IPS-18a (cell line): ENCODE measurements around the gene SALL2.
A peak's percentile ranks its signal among the peaks of the same experiment; 100 is the strongest.

ENCODE experiments used
- H3K27ac ChIP-seq: one replicate; pipeline ENCODE4 v1.5.1; 2013; ENCODE audit warnings: low read length
- H3K27me3 ChIP-seq: one replicate; pipeline ENCODE4 v1.6.1; 2013; ENCODE audit warnings: mild to moderate bottlenecking, low read length; ENCODE audit not compliant: control insufficient read depth, insufficient read depth
- H3K36me3 ChIP-seq: one replicate; pipeline ENCODE4 v1.6.1; 2013; ENCODE audit warnings: low read depth, low read length; ENCODE audit not compliant: control insufficient read depth
- H3K4me1 ChIP-seq: one replicate; pipeline ENCODE4 v1.6.1; 2013; ENCODE audit warnings: low read depth, low read length; ENCODE audit not compliant: control insufficient read depth
- H3K4me3 ChIP-seq: one replicate; pipeline ENCODE4 v1.5.1; 2013; ENCODE audit warnings: low read length
- H3K9ac ChIP-seq: one replicate; pipeline ENCODE4 v1.6.1; 2013; ENCODE audit warnings: mild to moderate bottlenecking, low read length, moderate library complexity
- H3K9me3 ChIP-seq: one replicate; pipeline ENCODE4 v1.6.1; 2013; ENCODE audit warnings: low read depth, low read length; ENCODE audit not compliant: control insufficient read depth

The SALL2 gene

DNA sequence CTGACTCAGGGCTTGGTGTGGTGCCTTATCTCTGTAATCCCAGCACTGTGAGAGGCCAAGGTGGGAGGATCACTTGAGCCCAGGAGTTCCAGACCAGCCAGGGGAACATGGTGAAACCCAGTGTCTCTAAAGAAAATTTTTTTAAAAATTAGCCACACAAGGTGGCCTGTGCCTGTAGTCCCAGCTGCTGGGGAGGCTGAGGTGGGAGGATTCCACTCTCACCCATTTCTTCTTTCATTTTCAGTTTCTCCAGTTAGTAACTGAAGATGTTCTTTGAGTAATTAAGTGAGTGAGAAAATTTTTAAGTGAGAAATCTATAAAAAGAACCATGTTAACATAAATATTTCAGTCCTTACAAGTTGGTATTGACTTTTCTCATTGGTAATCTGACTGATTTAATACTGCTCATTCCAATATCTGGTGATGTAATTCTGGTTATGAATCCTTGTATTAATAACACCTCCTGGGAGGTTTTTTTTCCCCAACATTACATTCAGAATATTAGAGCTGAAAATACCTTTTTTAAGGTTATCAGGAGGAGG lies 21.1 kb downstream of the SALL2 start:
- Histone ChIP-seq H3K27me3 (no peaks in the 10 kb centered on the region), H3K4me1 (peaks cover 8% of the 10 kb centered on the region), H3K4me3 (no peak overlapping the region), H3K27ac (no peak overlapping the region), H3K36me3 (peaks cover 67% of the 10 kb centered on the region), H3K9ac (no peak overlapping the region), H3K9me3 (no peaks in the 10 kb centered on the region)

DNA sequence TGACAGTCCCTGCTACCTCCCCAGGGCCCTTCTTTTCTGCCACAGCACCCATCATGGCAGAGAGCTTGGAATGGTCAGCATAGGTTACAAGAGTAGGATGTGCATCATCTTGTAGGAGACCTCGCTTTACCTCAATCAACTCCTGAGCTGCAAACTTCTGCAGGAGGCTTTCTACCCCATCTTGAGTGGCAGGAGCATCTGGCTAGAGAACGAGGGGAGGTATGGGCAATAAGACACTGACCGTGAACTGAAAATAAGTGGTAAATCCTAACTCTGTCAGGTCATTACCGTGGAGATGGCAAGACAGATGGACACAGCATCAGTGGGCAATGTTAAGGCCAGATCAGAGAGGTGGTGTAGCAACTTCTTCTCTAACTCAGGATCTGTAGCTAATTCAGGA lies 22.8 kb downstream of the SALL2 start:
- Histone ChIP-seq H3K27me3 (no peaks in the 10 kb centered on the region), H3K36me3 (peaks cover 77% of the 10 kb centered on the region), H3K4me1 (peaks cover 7% of the 10 kb centered on the region), H3K9me3 (no peaks in the 10 kb centered on the region), H3K9ac (no peak overlapping the region), H3K4me3 (no peak overlapping the region), H3K27ac (no peak overlapping the region)

DNA sequence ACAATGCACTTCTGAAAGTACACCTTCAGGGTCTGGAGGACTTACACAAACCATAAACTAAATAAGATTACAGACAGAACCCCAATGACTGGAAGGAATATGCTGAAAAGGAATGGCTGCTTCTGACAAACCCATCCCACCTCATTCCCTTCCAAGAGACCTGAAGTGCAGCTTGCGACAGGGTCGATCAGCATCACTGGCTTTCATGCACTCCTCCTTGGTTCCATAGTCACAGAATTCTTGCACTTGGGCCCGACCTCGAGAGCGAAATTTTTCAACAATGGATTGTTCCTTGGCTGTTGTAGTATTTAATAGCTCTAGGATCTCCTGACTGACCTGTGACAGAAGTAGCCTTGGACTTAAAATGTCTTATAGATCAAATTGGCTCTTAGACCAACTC lies 24.6 kb downstream of the SALL2 start:
- Histone ChIP-seq H3K27me3 (no peaks in the 10 kb centered on the region), H3K9ac (no peak overlapping the region), H3K9me3 (no peaks in the 10 kb centered on the region), H3K4me3 (no peak overlapping the region), H3K27ac (no peak overlapping the region), H3K4me1 (peaks cover 7% of the 10 kb centered on the region), H3K36me3 (peaks cover 85% of the 10 kb centered on the region)

DNA sequence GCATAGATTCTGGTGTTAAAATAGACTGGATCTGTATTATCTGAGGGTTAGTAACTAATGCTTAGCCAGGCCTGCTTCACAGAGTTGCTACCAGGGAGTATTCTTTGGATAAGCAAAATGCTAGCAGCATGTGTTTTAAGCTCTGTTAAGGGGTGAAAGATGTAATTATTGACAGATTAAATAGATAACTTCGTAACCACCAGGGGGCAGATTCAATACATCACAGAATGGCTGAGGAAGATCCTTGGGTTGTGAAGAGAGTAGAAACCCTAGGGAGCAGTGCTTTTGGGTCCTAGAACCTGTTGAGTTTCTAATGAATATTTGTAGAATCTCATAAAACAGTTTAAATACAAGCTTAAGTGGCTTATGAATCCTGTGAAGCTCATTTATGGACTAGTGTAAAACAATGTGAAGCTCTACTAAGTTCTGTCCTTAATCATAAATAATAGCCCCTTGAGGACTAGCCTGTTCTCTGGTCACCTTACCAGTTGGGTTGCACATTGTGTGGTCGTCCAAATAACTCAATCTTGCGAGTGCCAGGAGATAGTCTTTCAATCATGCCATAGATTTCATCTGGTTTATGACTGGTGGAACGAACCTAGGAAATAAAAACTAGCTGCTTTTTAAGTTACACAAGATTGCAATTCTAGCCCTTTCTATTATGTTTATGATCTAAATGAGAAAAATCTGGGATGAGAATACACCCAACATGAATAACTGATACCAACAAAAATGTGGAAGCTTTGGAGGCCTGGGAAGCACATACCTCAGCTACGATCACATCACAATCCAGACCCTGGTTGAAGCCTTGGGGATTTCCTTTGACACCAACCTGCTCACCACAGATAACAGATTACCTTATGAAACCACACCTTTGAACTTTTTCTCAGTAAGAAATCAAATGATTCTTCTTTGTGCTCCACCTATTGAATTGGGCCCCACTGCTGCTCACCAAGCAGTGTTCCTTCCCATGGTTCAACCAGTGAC lies 27.3 kb downstream of the SALL2 start:
- H3K9ac ChIP-seq: no peak overlapping the region
- peak overlapping the region; percentile 61 for H3K27ac ChIP-seq
- no peaks in the 10 kb centered on the region for H3K27me3 ChIP-seq
- H3K9me3 ChIP-seq: no peaks in the 10 kb centered on the region
- no peak overlapping the region for H3K4me3 ChIP-seq
- H3K4me1 ChIP-seq: peaks cover 7% of the 10 kb centered on the region
- peaks cover 93% of the 10 kb centered on the region for H3K36me3 ChIP-seq

DNA sequence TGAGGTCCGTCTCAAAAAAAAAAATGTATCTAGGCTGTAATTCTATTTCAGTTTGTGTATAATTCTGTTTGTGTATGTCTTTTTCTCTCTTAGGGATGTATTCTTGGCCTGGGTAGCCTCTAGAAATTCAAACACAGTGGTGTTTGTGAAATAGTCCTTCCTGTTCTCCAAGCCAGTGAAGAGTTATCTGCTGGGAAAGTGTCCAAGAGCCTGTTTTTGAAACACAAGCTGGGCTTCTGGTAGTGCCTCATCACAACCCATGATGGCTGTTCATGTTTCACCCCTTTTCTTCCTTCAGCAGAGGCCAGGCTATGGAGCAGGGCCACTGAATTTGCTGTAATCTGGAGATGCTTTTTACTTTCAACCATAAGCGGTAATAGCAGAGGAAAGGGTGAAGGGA lies 29.7 kb downstream of the SALL2 start:
- H3K9me3 ChIP-seq: no peaks in the 10 kb centered on the region
- H3K9ac ChIP-seq: no peak overlapping the region
- peaks cover 83% of the 10 kb centered on the region for H3K36me3 ChIP-seq
- H3K27ac ChIP-seq: no peak overlapping the region
- H3K27me3 ChIP-seq: no peaks in the 10 kb centered on the region
- H3K4me3 ChIP-seq: no peak overlapping the region
- peaks cover 7% of the 10 kb centered on the region for H3K4me1 ChIP-seq

DNA sequence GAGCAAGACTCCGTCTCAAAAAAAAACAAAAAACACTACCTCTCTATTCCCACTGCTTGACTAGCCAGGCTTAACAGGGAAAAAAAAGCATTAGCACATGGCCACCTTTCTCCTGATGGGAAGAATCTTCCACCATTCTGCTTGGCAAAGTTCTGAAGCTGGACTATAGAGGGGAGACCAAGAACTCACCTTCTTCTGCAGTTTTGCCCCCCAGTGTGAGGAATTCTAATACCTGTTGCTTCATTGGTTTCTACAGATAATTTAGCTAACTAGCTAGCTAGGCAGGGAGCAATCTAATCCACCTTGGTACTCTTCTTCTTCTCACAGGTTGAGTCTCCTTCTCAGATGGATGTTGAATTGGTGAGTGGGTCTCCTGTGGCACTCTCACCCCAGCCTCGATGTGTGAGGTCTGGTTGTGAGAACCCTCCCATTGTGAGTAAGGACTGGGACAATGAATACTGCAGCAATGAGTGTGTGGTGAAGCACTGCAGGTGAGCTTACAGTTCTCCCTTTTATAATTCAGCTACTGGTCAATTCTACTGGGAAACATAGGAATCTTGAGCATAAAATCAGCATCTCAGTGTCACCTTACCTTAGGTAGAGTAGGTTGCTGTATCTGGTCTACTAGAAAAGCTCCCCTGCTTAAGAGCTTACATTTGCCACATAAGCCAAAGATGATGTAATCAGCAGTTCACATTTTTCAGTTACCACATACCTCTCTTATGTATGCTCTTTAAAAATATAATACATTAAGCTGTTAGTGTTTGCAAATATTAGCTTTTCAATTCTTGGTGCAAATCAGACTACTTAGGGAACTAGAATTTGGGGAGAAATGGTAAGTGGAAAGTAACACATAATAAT lies 31.0 kb downstream of the SALL2 start:
- Histone ChIP-seq H3K9me3 (no peaks in the 10 kb centered on the region), H3K36me3 (peaks cover 80% of the 10 kb centered on the region), H3K4me3 (no peak overlapping the region), H3K27me3 (no peaks in the 10 kb centered on the region), H3K27ac (no peak overlapping the region), H3K9ac (no peak overlapping the region), H3K4me1 (peaks cover 7% of the 10 kb centered on the region)

DNA sequence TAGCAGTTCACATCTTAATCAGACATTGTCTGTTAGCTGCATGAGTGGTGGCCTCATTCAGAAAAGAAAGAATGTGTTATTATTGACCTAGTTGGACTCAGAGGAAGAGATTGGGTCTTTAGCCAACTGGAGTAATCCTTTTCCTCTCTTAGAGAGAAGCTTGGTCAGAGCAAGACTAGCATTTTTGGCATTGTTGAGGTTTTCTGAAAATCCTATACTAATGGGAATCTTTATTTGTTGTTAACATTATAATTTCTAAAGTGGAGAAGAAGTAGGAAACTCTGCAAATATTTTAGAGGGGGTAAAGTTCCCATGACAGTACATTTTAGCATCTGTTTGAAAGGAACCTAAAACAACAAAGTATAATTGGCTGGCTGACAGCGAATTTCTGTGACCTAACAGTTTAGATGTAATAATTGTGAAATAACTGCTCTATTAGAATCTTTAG lies 39.5 kb downstream of the SALL2 start:
- peaks cover 27% of the 10 kb centered on the region for H3K36me3 ChIP-seq
- H3K9ac ChIP-seq: no peak overlapping the region
- H3K4me1 ChIP-seq: no peaks in the 10 kb centered on the region
- no peak overlapping the region for H3K27ac ChIP-seq
- H3K9me3 ChIP-seq: no peaks in the 10 kb centered on the region
- H3K4me3 ChIP-seq: no peak overlapping the region
- H3K27me3 ChIP-seq: no peaks in the 10 kb centered on the region

DNA sequence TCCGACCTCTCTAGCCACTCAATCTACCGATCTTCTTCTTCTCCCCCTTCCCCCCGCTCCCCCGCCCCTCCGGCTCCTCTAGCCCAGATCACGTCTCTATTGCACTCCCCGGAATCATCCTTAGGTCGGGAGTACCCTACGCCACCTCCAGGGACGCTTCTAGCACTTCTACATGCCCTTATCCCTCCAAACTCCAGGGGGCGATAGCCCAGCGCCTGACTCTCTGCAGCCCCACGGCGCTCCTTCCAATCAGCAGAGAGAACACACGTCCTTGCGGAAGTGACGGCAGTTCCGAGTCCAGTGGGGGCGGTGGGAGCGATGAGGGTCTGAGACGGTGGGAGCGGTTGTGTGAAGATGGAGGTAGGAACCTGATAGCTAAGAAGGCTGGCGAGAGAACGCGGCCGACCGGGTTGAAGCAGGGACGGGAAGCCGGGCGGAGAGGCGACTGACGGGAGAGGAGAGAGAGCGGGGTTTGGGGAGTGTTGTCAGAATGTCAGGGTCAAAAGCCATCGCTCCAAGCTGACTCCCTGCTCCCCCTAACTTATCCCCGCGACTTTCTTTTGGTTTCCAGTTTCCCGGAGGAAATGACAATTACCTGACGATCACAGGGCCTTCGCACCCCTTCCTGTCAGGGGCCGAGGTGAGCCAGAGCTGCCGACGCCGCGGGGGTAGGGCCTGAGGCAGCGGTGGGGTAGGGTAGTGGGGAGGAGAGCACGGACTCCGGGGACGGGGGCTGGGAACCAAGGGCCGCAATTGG lies 49.0 kb downstream of the SALL2 start, which contains the start of the genes RAB2B and TOX4:
RAB2B (minus strand) TSS at position 35 of the 757 bp plus-strand sequence. CDS start 87 bp downstream, outside the sequence.
TOX4 (plus strand) TSS at position 271 of the 757 bp plus-strand sequence; CDS start at position 355, 84 bp downstream.
- H3K27me3 ChIP-seq: no peaks in the 10 kb centered on the region
- H3K36me3 ChIP-seq: peaks cover 21% of the 10 kb centered on the region
- no peaks in the 10 kb centered on the region for H3K9me3 ChIP-seq
- peaks cover 3% of the 10 kb centered on the region for H3K4me1 ChIP-seq
- H3K4me3 ChIP-seq: peak within 1 kb of the TSS; percentile 91
- peak within 1 kb of the TSS; percentile 51 for H3K27ac ChIP-seq
- H3K9ac ChIP-seq: peak within 1 kb of the TSS; percentile 84

DNA sequence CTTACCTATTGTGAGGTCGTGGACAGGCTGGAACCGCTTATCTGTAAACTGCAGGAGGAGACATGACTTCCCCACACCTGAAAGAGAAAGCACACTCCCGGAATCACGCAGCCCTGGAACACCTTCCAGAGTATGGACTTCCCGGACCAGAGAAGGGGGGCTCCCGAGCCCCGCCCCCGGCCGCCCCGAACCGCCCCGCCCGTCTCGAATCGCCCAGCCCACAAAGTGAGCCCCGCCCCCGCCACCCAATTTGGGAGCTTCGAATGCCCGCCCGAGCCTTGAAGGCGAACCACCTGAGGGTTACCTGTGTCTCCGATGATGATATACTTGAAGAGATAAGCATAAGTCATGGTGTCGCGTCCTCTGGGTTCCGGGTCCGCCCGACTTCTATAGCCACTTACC lies 49.6 kb downstream of the SALL2 start:
- peak overlapping the region; percentile 75 for H3K9ac ChIP-seq
- H3K4me1 ChIP-seq: peaks cover 3% of the 10 kb centered on the region
- no peaks in the 10 kb centered on the region for H3K27me3 ChIP-seq
- H3K27ac ChIP-seq: no peak overlapping the region
- H3K36me3 ChIP-seq: peaks cover 21% of the 10 kb centered on the region
- H3K4me3 ChIP-seq: peak overlapping the region; percentile 91
- H3K9me3 ChIP-seq: no peaks in the 10 kb centered on the region

DNA sequence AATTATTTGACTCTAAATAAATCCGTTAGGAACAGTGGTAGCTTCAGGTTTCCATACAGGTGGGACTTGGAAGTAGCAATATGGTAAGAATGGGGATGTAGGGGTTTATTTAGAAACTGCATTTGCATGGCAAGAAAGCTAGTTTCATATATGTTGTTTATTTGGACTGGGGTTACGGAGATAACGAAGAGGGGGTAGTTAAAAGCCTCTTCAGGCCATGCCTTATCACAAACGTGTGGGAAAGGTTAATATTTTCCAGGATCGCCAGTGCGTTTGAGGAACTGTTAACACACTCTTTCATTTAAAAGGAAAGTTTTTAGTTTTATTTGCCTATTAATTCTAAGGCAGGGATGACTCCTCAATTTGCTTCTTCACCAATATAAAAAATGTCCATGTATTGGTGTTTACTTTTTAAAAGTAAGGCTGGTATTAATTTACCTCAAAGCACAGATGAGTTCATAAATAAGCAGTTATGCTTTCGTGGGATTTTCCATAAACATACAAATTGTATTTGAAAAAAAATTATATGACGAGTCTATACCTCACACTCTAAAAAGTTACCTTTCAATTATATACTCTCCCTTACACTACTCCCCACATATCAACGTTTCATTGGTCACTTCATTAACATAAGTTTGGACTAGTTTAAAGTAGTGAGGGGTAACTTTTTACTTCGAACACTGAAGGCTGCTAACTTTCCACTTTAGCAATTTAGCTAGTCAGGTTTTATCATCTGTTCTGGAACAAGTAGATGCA lies 50.2 kb downstream of the SALL2 start:
- Histone ChIP-seq H3K4me3 (peak overlapping the region; percentile 91), H3K9ac (peak overlapping the region; percentile 75), H3K4me1 (peaks cover 3% of the 10 kb centered on the region), H3K36me3 (peaks cover 17% of the 10 kb centered on the region), H3K27me3 (no peaks in the 10 kb centered on the region), H3K27ac (no peak overlapping the region), H3K9me3 (no peaks in the 10 kb centered on the region)
